PFSK-1 (cell line): ENCODE results near the gene SAA1.

Source experiments
- FOXP2 ChIP-seq: optimal IDR thresholded peaks from 2 replicates; pipeline ENCODE3; 2011; ENCODE audit warnings: borderline replicate concordance, control low read depth, inconsistent platforms; ENCODE audit not compliant: insufficient read depth; ENCODE audit errors: extremely low read length, extremely low read depth
- POLR2AphosphoS5 ChIP-seq: IDR thresholded peaks from 2 replicates; pipeline ENCODE4 v1.6.1; 2012; ENCODE audit warnings: low read depth, mild to moderate bottlenecking, control low read depth, low read length, moderate library complexity
- SIN3A ChIP-seq: IDR thresholded peaks from 2 replicates; pipeline ENCODE4 v1.6.1; 2012; ENCODE audit warnings: mild to moderate bottlenecking, low read length, moderate library complexity, borderline replicate concordance; ENCODE audit not compliant: insufficient read depth
- TAF1 ChIP-seq: IDR thresholded peaks from 2 replicates; pipeline ENCODE4 v1.6.1; 2012; ENCODE audit warnings: low read length, control low read depth, borderline replicate concordance; ENCODE audit not compliant: insufficient read depth
- TF ChIP-seq, protein P1 (sequence below), 2 experiments: IDR thresholded peaks; 2 replicates each; pipeline versions ENCODE4 v1.6.1 to v1.8.0; 2011 to 2012; ENCODE audit warnings: low read depth in 2 of 2, low read length in 2 of 2, control low read depth in 1 of 2, inconsistent platforms in 1 of 2, mild to moderate bottlenecking in 1 of 2, moderate library complexity in 1 of 2; ENCODE audit not compliant: insufficient read depth in 1 of 2

The SAA1 gene

DNA sequence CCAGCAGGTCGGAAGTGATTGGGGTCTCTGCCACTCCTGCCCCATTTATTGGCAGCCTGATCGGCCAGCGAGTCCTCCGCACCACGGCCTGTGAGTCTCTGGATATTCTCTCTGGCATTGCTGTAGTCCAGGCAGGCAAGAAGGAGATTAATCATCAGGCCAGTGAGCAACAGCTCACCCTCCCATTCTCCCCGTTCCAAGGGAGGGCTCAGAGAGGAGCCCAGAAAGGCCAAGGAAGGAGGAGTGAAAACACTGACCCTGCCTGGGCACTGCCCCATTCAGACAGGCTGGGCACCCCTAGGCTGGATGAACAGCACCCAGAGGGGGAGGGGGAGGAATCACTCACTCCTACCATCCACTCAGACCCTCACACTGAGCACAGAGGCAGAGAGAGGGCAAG lies 20.7 kb upstream of the SAA1 start:
- TF ChIP-seq, protein P1, sequence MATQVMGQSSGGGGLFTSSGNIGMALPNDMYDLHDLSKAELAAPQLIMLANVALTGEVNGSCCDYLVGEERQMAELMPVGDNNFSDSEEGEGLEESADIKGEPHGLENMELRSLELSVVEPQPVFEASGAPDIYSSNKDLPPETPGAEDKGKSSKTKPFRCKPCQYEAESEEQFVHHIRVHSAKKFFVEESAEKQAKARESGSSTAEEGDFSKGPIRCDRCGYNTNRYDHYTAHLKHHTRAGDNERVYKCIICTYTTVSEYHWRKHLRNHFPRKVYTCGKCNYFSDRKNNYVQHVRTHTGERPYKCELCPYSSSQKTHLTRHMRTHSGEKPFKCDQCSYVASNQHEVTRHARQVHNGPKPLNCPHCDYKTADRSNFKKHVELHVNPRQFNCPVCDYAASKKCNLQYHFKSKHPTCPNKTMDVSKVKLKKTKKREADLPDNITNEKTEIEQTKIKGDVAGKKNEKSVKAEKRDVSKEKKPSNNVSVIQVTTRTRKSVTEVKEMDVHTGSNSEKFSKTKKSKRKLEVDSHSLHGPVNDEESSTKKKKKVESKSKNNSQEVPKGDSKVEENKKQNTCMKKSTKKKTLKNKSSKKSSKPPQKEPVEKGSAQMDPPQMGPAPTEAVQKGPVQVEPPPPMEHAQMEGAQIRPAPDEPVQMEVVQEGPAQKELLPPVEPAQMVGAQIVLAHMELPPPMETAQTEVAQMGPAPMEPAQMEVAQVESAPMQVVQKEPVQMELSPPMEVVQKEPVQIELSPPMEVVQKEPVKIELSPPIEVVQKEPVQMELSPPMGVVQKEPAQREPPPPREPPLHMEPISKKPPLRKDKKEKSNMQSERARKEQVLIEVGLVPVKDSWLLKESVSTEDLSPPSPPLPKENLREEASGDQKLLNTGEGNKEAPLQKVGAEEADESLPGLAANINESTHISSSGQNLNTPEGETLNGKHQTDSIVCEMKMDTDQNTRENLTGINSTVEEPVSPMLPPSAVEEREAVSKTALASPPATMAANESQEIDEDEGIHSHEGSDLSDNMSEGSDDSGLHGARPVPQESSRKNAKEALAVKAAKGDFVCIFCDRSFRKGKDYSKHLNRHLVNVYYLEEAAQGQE (IDR thresholded peaks at IDR 0.05; ENCODE audit: insufficient read depth in 1 of 2, low read depth in 2 of 2, low read length in 2 of 2): no peak
- TF ChIP-seq TAF1 (no peak), POLR2AphosphoS5 (no peak), FOXP2 (no peak), SIN3A (no peak)

DNA sequence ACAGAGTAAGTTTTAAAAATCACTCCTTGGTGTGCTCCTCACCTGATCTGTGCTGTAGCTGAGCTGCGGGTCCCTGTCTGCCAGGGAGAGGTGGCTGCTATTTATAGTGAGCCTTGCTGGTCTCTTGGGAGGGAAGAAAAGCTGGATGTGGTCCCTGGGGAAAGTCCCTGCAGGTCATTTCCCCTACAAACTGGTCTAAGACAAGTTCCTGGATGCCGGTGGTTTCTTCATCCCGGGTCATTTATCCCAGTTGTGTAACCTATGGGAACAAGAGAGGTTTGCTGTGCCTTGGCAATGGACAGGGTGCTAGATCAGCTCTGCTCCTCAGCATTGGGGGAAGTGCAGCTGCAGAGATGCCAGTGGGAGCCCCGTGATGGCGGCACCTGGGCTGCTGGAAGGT lies 17.5 kb upstream of the SAA1 start, which contains the start of gene SAA2:
TSS of gene SAA2 (minus strand) at position 108 of the 400 bp plus-strand sequence. CDS start 657 bp downstream, outside the sequence.
- TF ChIP-seq, protein P1 (IDR thresholded peaks at IDR 0.05; ENCODE audit: insufficient read depth in 1 of 2, low read depth in 2 of 2, low read length in 2 of 2): no peak
- no peak for TF ChIP-seq POLR2AphosphoS5

DNA sequence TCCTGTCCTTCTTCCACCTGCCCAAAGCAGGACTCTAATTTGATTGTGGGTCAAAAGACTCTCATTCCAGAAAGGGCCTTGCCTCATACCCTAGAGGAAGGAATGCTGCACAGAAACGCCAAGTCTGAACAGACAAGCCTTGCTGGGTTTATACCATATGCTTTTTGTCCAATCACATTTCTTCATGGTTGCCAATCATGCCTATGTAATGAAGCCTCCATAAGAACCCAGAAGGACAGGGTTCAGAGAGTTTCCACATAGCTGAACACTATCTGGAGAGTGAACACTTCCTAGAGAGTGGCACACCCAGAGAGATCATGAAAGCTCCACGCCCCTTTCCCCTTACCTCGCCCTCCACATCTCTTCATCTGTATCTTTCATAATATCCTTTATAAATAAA lies 12.8 kb upstream of the SAA1 start:
- TF ChIP-seq FOXP2 (no peak), TAF1 (no peak), SIN3A (no peak), POLR2AphosphoS5 (no peak)
- TF ChIP-seq, protein P1 (IDR thresholded peaks at IDR 0.05; ENCODE audit: insufficient read depth in 1 of 2, low read depth in 2 of 2, low read length in 2 of 2): no peak

DNA sequence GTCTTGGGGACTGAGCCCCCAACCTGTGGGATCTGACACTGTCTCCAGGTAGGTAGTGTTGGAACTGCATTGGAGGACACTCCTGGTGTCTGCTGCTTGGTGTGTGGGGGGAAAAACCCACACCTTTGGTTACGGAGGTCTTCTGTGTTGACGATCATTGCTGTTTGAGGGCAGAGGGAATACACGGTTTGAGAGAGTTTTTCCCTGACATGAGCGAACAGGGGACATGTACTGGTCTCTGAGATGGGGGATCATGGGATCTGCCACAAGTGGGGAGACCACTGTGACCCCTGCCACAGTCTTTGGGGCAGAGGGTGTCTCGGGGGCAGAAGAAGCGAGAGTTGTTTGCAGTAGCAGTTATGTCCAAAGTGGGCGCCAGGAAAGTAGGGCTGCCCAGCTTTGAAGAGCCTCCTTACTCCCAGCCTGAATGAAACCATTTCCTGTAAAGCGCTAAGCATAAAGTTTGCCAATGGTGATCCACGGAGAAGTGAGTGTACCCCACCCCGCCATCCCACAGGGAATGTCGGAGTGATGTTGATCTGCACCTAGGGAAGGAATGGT lies 12.2 kb upstream of the SAA1 start:
- TF ChIP-seq TAF1: no peak
- TF ChIP-seq SIN3A: no peak
- no peak for TF ChIP-seq POLR2AphosphoS5
- no peak for TF ChIP-seq FOXP2

DNA sequence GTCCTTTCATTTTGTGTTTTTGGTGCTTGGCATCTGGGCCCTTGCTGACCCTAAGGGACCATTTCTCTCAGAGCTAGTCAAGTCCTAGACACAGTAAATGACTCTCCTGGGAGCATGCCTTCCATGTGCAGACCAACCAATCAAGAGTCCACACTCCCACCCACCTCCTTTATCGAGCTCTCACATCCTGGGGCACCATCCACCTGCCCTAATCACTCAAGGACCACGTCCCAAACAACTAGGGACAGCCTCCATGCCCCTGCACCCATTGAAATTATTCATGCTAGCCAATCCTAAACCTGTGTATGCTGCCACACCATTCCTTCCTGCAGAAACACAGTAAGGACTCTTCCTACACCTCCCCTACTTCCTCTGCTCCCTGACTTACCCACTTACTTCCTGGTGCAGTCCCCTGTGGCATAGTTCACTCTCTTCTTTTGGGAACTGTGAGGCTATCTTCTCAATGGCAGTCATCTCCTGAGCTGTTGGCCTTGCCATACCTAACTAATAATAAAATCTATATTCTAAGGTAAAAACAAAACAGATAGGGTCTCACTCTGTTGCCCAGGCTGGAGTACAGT lies 11.2 kb upstream of the SAA1 start:
- TF ChIP-seq SIN3A: no peak
- TF ChIP-seq, protein P1 (IDR thresholded peaks at IDR 0.05; ENCODE audit: insufficient read depth in 1 of 2, low read depth in 2 of 2, low read length in 2 of 2): no peak
- no peak for TF ChIP-seq POLR2AphosphoS5
- TF ChIP-seq FOXP2: no peak
- no peak for TF ChIP-seq TAF1
